ENCODE results near the gene CEL. TPM values are rescaled to one million over a fixed set of nuclear protein-coding genes. Genes with fewer than 3 reads are reported as not detected.
"Not testable (repeated sequence)": the region's sequence is repeated elsewhere in the genome, so short reads cannot be mapped to it uniquely, and the experiment has no call there.

The CEL gene
- polyA plus RNA-seq, 4 donors = 3.5 to 5.8 (median 5.0) TPM

DNA sequence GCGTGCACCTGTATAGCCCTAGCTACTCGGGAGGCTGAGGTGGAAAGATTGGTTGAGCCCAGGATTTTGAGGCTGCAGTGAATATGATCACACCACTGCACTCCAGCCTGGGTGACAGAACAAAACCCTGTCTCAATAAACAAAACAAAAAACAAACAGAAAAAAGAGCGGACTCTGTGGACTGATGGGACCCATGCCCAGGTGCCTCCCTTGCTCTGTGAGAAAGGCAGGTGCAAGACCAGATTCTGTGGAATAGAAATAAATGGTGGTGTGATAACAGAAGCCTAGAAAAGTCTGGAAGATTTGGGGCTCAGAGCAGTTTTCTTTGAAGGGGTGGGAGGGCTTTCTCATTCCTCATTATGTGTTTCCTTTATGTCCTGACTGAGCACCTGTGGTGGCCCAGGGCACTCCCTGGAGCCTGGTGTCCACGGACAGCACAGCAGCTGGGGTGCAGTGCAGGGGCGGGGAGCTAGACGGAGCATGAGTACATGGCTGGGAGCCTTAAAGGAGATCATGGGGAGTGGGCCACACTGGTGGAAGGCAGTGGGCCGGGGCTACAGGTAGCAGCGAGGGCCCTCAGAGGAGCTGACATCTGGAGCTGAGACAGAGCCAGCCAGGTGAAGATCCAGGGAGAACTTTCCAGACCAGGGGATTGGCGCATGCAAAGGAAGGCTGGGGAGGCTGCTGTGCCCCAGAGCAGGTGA lies 15.4 kb upstream of the CEL start:
- no peak for DNase-seq (ENCODE audit: low read depth in 4 of 4, low spot score in 2 of 4)

DNA sequence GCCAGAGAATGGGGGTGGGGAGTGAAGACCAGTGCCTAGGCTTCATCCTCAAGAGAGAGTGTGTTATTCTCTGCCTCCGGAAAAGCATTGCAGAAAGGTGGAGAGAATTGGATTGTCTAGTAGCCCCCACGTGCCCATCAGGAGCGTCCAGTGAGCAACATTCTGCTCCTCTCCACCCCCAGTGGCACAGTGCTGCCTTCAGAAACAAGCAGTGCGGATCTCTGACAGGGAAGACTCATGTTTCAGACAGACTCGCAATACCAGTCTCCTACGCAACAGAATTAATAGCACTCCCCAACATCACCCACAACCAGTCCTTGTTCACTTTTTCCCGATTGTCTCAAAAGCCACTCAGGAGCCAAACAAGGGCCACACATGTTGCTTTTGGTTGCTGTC lies 14.9 kb upstream of the CEL start:
- no peak for DNase-seq (ENCODE audit: low read depth in 4 of 4, low spot score in 2 of 4)

DNA sequence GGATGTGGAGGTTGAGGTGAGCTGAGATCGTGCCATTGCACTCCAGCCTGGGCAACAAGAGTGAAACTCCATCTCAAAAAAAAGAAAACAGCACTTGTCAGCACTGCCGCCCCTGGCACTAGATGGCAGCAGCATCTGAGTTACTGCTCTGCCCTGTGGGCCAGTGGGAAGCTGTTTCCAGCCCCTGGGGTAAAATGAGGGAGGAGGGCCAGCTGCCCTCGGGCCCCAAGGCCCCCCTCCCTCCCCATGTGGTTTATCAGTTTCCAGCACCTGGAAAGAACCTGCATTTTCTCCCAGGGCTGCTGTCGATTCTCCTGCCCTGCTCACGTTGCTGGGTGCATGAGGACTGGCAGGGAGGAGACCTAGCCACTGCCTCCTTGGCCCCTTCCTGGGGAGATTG lies 13.2 kb upstream of the CEL start:
- no peak for DNase-seq (ENCODE audit: low read depth in 4 of 4, low spot score in 2 of 4)

DNA sequence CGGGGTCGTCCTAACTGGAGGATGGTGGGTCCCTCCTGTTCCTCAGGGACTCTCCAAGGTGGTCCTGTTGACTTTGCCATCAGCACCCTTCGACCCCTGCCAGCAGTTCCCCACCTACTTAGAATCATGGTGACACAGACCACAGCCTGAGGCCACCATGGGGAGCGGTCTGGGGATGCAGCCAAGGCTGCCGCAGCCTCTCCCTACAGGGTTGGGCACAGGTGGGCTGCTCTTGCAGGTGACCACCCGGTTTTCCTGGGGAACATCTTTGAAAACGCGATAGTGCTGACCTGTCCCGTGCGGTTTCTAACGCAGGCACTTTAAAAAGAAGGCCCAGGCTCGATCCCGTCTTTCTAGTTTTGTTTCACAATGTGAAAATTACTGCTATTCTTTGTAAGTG lies 12.7 kb upstream of the CEL start:
- DNase-seq (ENCODE audit: low read depth in 4 of 4, low spot score in 2 of 4) = no peak

DNA sequence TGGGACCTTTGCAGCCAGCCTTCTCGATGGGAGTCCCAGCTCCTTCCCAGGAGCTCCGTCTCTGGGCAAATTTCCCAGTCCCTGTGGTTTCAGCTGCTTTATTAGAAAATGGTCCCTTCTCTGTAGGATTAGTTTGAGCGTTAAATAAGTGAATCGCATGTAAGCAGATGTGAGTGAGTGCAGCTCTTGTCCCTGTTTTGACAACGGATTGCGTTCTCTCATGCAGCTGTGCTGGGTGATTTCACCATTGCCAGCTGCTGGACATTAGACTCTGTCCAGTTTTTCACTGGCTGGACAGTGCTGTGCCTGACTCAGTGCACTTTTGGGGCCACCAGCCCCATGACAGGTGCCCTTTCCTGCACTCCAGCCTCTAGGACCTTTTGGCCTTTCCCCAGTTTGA lies 11.6 kb upstream of the CEL start:
- DNase-seq (ENCODE audit: low read depth in 4 of 4, low spot score in 2 of 4) = no peak

DNA sequence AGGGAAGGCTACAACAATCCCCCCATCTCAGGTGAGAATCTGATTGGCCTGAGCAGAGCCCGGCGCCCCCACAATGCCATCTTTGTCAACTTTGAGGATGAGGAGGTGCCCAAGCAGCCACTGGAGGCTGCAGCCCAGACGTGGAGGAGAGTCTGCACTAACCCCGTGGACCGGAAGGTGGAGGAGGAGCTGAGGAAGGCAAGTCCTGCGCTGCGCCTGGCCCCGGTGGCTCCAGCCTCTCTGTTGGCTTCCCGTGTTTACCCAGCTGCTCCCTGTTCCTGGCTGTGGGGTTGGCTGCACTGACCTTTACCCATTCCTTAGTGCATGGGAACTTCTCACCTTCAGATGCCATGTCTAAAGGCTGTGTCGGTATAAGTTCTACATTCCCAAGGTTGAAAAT lies 11.0 kb upstream of the CEL start:
- DNase-seq (ENCODE audit: low read depth in 4 of 4, low spot score in 2 of 4) = no peak

DNA sequence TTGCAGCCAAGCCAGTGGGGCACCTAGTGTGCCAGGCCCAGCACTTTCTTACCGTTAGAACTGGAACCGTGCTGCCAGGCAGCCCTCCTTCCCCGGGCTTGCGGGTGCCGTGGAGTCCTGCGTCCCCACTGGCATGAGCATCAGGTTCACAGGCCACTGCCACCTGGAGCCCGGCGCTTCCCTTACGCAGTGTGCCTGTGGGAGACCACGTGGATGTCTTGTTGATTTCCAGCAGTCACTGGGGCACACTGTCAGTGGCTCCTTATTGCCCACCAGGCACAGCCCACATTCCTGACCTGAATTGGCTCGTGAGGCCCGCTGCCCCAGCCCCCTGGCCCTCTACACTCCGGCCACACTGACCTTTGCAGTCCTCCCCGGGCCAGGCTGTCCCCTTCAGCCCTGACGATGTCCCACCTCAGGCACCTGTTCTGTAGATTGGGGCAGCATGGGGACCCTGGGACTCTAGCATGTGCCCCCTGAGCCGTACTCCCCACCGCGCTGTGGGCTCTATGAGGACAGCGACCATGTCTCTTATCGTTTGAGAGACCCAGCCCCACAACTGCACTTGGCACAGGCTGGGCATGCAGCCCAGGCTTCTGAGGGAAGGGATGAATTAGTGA lies 10.4 kb upstream of the CEL start:
- DNase-seq (ENCODE audit: low read depth in 4 of 4, low spot score in 2 of 4) = no peak

DNA sequence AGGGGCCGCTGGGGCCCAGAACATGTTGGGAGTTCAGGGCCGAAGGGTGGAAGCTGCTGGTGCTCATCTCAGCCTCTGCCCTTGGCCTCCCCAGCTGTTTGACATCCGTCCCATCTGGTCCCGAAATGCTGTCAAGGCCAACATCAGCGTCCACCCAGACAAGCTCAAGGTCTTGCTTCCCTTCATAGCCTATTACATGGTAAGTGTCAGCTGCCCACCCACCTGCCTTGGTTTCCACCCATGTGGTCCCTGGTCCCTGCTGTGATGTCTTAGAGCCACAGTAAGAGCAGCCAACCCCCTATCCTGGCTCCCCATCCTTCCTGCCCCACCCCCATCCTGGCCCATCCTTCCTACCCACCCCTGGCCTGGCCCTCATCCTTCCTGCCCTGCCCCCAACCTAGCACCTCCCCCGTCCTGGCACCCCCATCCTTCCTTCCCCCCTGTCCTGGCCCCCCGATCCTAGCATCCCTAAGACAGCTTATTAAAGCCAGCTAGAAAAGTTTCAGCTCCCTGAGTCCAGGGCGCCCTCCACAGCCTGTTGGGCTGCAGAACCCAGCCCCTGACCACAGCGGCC lies 9.7 kb upstream of the CEL start:
- no peak for DNase-seq (ENCODE audit: low read depth in 4 of 4, low spot score in 2 of 4)

DNA sequence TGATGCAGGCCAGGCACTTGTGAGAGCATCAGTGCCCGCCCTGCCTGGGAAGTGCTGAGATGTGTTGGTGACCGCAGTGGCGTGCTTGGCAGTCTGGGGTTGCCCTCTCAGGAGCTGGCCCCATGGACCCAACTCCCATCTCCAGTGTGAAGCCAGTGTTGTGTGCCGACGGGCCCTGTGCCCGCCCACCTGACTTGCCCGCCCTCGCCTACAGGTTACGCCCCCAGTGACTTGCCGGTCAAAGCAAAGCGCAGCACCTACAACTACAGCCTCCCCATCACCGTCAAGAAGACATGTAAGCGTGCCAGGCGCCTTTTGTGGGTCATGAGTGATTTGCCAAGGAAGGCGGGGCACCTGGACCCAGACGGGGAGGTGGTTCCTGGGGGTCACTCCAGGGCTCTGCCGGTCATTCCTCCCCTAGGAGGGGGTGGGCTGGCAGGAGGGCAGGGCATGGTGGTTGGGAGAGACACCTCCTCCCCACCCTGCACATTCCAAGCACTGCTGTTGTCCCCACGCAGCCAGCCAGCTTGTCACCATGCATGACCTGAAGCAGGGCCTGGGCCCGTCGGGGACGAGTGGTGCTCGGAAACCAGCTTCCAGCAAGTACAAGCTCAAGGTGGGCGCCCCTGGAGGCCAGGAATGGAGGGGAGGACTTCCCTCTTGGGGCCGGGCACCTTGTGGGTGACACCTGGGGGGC lies 7.4 kb upstream of the CEL start:
- no peak for DNase-seq (ENCODE audit: low read depth in 4 of 4, low spot score in 2 of 4)

DNA sequence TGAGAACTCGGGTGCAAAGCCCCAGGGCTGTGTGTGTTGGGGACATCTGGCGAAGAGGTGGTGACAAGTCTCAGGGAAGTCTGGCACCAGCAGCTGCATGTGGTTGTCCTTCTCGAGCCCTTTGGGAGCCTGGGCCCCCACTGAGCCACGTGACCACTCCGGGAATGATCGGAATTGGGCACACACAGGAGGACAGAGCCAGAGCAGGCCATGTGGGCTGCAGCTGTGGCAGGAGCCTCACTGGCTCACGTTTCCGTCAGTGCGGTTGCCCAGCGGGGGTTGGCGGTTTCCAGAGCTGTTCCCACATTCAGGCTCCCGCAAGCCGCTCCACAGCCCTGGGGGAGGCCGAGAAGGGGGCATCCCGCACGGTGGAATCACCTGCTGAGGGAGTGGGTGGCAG lies 6.8 kb upstream of the CEL start:
- no peak for DNase-seq (ENCODE audit: low read depth in 4 of 4, low spot score in 2 of 4)

DNA sequence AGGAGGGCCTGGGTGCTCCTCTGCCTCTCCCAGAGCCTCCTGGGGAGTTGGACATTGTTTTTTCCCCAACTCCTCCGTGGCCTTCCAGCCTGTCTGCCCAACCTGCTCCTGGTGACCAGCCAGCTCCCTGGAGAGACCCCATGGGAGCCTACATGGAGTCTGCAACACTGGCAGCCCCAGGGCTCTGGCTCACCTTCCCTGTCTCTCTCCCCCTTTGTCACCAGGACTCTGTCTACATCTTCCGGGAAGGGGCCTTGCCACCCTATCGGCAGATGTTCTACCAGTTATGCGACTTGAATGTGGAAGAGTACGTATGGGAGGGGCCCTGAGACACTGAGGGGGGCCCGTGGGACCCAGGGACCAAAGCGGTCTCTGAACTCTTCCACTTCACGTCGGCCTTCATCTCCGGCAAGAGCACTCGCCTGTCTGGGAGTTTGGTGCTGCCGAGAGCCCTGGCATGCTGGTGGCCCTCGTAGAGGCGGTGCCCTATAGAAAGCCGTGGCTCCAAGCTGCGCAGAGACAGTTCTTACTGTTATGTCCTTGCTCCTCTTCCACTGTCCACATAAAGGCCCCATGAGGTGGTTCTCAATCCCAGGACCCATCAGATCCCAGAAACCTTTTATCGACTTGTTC lies 5.9 kb upstream of the CEL start:
- no peak for DNase-seq (ENCODE audit: low read depth in 4 of 4, low spot score in 2 of 4)

DNA sequence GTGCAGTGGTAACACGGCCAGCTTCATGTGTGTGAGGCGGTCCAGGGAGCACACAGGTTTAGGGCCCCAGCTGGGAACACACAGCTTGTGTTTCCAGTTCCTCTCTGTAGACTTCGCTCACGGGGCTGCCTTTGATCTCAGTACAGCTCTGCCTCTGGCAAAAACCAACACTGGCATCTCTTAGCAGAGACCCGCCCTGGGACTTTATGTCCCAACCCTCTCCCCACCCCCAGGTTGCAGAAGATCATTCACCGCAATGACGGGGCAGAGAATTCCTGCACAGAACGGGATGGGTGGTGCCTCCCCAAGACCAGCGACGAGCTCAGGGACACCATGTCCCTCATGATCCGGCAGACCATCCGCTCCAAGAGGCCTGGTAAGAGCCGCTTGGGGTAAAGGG lies 5.2 kb upstream of the CEL start:
- DNase-seq (ENCODE audit: low read depth in 4 of 4, low spot score in 2 of 4) = no peak

DNA sequence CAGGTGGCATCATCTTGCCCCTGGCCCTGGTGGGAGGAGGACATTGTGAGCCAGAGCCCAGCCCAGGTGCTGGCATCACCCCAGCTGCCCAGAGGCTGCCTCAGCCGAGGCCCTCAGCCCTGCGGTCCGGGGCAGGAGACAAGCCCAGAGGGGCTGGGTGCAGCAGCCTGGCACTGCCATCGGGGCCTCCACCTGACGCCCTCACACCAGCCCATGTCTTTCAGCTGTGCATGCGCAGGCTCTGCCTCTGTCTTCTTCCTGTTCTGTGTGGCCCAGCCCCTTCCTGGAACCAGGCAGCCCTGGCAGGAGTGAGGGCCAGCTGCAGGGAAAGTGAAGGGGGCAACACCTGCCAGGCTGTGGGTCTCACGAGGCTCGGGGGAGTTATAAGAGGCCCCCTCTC lies 4.8 kb upstream of the CEL start:
- DNase-seq (ENCODE audit: low read depth in 4 of 4, low spot score in 2 of 4) = no peak

DNA sequence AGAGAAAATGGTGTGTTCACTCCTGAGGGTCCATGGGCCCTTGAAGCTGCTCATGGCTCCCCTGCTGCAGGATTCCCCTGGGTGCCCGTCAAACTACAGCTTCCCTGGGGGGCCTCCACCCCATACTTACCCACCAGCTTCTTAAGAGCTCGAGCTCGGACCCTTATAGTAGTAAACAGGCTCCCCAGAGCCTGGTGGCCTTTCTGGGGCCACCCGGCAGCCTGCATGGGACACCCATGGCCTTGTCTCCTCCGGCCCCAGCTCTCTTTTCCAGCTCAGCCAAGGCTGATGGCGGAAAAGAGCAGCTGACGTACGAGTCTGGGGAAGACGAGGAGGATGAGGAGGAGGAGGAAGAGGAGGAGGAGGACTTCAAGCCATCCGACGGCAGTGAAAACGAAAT lies 4.2 kb upstream of the CEL start:
- no peak for DNase-seq (ENCODE audit: low read depth in 4 of 4, low spot score in 2 of 4)

DNA sequence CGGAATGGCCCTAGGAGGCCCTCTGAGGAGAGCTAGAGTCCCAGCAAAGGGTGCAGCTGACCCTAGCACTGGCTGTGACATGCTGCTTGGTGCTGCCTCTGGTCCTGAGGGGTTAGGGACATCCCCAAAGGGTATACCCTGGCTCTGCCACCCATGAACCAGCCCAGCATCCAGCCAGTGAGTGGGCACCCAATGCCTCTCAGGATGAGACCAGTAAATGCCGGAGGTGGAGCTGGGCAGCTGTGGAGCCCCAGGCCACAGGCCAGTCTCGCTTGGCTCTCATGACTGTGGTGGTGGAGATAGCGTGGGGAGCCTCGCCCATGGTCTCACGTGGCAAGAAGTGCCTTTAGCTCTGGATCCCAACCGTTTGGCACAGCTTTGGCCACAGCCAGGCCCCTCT lies 3.7 kb upstream of the CEL start:
- no peak for DNase-seq (ENCODE audit: low read depth in 4 of 4, low spot score in 2 of 4)

DNA sequence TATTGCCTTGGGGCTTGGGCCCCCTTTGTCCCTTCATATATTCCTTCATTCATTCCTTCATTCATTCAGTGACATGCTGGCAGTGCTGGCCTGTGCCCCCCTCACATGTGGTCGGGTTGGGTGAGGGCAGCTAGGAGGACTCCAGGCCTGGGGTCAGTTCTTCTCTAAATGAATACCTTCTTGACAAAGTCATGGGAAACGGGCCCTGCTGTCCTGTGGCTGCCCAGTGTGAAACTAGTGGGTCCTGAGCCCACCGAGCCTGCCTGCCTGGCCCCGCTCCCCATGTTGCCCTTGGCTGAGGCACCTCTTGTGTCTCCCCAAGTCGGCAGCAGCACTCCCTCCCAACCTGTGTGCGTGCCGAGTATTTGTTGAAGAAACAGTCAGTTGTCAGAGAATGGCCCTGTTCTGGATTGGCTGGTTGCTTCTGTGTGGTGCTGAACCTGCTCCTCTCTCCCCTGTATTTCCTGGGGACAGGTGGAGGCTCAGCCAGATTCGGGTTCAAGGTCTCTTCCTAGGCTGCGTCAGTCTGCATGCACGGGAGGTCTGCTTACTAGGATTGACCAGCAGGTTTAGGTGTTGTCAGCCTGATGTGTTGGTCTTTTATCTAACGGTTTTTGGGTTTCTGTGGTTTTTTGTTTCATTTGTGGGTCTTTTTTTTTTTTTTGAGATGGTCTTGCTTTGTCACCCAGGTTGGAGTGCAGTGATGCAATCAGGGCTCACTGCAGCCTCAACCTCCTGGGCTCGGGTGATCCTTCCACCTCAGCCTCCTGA lies 3.0 kb upstream of the CEL start:
- no peak for DNase-seq (ENCODE audit: low read depth in 4 of 4, low spot score in 2 of 4)

DNA sequence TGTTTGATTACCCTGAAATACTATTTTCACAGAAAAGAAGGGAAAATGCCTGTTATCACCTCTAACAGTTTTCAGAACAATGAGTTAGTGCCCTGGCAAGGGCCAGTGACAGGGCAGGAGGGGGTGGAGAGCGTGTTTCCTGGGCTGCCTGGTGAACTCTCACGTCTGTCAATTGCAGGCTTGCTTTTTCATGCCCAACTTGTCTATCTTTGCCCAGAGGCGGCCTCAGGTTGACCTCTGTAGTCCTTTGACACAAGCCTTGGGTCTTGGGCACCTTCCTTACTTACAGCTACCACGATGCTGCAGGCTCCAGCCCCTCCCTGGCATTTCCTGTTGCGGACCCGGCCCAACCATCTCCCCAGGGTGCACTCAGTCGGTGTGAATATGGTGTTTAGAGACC lies 2.2 kb upstream of the CEL start:
- no peak for DNase-seq (ENCODE audit: low read depth in 4 of 4, low spot score in 2 of 4)

DNA sequence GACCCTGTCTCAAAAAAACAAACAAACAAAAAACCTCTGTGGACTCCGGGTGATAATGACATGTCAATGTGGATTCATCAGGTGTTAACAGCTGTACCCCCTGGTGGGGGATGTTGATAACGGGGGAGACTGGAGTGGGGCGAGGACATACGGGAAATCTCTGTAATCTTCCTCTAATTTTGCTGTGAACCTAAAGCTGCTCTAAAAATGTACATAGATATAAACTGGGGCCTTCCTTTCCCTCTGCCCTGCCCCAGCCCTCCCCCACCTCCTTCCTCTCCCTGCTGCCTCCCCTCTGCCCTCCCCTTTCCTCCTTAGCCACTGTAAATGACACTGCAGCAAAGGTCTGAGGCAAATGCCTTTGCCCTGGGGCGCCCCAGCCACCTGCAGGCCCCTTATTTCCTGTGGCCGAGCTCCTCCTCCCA lies 1.4 kb upstream of the CEL start:
- no peak for DNase-seq (ENCODE audit: low read depth in 4 of 4, low spot score in 2 of 4)

DNA sequence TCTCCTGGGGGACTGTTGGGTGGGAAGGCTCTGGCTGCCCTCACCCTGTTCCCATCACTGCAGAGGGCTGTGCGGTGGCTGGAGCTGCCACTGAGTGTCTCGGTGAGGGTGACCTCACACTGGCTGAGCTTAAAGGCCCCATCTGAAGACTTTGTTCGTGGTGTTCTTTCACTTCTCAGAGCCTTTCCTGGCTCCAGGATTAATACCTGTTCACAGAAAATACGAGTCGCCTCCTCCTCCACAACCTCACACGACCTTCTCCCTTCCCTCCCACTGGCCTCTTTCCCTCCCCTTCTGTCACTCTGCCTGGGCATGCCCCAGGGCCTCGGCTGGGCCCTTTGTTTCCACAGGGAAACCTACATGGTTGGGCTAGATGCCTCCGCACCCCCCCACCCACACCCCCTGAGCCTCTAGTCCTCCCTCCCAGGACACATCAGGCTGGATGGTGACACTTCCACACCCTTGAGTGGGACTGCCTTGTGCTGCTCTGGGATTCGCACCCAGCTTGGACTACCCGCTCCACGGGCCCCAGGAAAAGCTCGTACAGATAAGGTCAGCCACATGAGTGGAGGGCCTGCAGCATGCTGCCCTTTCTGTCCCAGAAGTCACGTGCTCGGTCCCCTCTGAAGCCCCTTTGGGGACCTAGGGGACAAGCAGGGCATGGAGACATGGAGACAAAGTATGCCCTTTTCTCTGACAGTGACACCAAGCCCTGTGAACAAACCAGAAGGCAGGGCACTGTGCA lies 590 bp upstream of the CEL start:
- not testable (repeated sequence) for DNase-seq (ENCODE audit: low read depth in 4 of 4, low spot score in 2 of 4)

DNA sequence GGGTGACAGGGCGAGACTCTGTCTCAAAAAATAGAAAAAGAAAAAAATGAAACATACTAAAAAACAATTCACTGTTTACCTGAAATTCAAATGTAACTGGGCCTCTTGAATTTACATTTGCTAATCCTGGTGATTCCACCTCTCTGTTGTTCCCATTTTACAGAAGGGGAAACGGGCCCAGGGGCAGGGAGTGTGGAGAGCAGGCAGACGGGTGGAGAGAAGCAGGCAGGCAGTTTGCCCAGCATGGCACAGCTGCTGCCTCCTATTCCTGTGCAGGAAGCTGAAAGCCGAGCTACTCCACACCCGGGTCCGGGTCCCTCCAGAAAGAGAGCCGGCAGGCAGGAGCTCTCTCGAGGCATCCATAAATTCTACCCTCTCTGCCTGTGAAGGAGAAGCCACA lies 788 bp downstream of the CEL start:
- DNase-seq (ENCODE audit: low read depth in 4 of 4, low spot score in 2 of 4) = not testable (repeated sequence)
